SK-N-MC (cell line): ENCODE data around the gene PRPSAP1.
"Not testable (repeated sequence)": the region's sequence is repeated elsewhere in the genome, so short reads cannot be mapped to it uniquely, and the experiment has no call there.

Experiments
- DNase-seq: peaks from one replicate; pipeline ENCODE4 v3.0.0-alpha.2; 2011; ENCODE audit warnings: low read depth, low spot score
- H3K27ac ChIP-seq: fragments of 200-600 bp; sonication (generic); 2 replicates; pipeline ENCODE4 v1.5.1; 2016; ENCODE audit warnings: mixed run types
- H3K36me3 ChIP-seq: fragments of 200-600 bp; sonication (generic); 2 replicates; pipeline ENCODE4 v1.6.1; 2017; ENCODE audit warnings: antibody characterized with exemption, low read length, mixed read lengths; ENCODE audit not compliant: insufficient read depth
- H3K4me3 ChIP-seq: fragments of 200-600 bp; sonication (generic); 2 replicates; pipeline ENCODE4 v1.5.1; 2016
- H3K9ac ChIP-seq: fragments of 200-600 bp; sonication (generic); 2 replicates; pipeline ENCODE4 v1.8.0; 2017; ENCODE audit warnings: mixed run types, mixed read lengths; ENCODE audit not compliant: insufficient read length
- H3K9me3 ChIP-seq: fragments of 200-600 bp; sonication (generic); 2 replicates; pipeline ENCODE4 v1.6.1; 2017; ENCODE audit warnings: low read depth, mild to moderate bottlenecking, antibody characterized with exemption, low read length, moderate library complexity, mixed read lengths
- EZH2 ChIP-seq: fragments of 200-600 bp; sonication (generic); IDR thresholded peaks from one replicate; pipeline ENCODE4 v1.6.1; 2017; ENCODE audit warnings: antibody characterized with exemption
- FOXP2 ChIP-seq: optimal IDR thresholded peaks from 2 replicates; pipeline ENCODE3; 2011; ENCODE audit warnings: mild to moderate bottlenecking, moderate library complexity; ENCODE audit not compliant: insufficient read depth; ENCODE audit errors: extremely low read length, control extremely low read depth
- POLR2AphosphoS5 ChIP-seq: IDR thresholded peaks from 2 replicates; pipeline ENCODE4 v1.6.1; 2012; ENCODE audit warnings: mild to moderate bottlenecking, low read depth, low read length, borderline replicate concordance

PRPSAP1 gene

DNA sequence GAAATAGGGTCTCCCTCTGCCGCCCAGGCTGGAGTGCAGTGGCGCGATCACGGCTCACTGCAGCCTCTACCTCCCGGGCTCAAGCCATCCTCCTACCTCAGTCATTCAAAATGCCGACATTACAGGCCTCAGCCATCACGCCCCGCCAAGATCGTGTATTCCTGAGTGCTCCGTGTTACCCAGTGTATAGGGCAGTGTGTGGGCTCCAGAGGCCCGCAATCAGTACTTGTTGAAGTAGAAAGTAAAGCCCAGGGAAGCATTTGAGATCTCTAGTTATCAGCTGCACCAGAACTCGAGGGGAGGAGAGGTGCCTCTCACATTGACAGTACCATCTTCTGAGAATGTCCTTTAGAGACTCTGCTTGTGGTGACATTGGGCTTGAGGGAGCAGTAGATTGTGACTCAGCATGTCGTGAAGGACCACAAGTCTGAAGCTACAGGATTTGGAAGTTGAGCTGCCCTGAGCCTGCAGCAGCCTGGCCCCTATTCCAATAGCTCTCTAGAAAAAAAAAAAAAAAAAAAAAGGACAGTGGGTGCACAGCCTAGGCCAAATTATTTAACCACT, 1.1 kb upstream of the PRPSAP1 start:
- no peak overlapping the region for H3K4me3 ChIP-seq
- no peak for DNase-seq
- no peaks in the 10 kb centered on the region for H3K9me3 ChIP-seq
- TF ChIP-seq EZH2: no peak
- TF ChIP-seq POLR2AphosphoS5: no peak
- TF ChIP-seq FOXP2: no peak
- no peaks in the 10 kb centered on the region for H3K36me3 ChIP-seq
- H3K9ac ChIP-seq: no peak overlapping the region
- H3K27ac ChIP-seq: no peak overlapping the region

DNA sequence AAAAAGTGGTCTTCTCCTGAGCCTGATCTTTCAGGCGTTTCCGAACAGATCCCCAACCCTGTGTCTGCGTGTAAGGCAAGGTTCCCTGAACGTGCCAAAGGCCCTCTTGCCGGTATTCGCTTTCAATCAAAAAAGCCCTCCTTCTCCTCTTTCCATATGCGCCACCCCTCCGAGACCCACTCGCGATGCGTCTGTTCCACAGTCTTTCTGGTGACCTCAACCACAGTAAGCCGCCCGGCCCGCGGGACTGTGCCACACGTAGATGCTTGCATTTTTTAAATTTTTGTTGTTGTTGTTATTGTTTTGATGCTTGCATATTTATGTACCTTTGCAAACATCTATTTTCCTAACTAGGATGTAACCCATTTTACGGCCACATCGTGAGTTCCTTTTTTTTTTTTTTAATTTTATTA, 607 bp upstream of the PRPSAP1 start:
- no peaks in the 10 kb centered on the region for H3K36me3 ChIP-seq
- no peak for DNase-seq
- peak overlapping the region; percentile 97; the same call in 1 of the 2 replicates for H3K27ac ChIP-seq
- H3K4me3 ChIP-seq: peak overlapping the region; percentile 96
- no peak for TF ChIP-seq FOXP2
- TF ChIP-seq EZH2: no peak
- TF ChIP-seq POLR2AphosphoS5: no peak
- no peaks in the 10 kb centered on the region for H3K9me3 ChIP-seq
- peak overlapping the region; percentile 99 for H3K9ac ChIP-seq

DNA sequence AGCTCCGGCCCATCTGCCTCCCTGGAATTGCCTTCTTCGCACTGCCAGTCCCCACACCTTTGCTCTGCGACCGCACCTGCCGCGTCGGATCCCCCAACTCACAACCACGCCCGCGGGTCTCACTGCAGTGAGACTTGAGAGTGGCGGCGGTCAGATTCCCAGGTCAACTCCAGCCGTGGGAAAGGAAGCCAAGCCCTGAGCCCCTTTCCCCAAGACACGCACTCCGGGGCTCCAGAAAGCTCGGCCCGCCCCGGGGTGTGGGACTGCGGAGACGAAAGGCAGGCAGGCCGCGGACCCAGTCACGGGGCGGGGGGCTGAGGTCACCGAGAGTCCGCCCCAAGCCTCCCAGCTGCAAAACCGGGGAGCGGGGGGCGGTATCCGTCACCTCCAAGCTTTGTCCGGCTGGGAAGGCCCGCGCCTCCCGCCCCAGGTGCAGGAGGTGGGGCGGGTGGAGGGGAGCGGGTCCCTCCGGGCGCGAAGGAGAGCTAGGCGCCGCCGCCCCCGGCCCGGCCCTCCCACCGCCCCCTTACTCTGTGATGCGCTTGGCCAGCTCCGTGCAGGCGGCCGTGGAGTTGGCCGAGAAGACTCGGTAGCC, 615 bp downstream of the PRPSAP1 start:
- no peaks in the 10 kb centered on the region for H3K36me3 ChIP-seq
- H3K9ac ChIP-seq: peak overlapping the region; percentile 99
- no peaks in the 10 kb centered on the region for H3K9me3 ChIP-seq
- DNase-seq: no peak
- TF ChIP-seq EZH2 (no peak), POLR2AphosphoS5 (no peak), FOXP2 (no peak)
- H3K27ac ChIP-seq: no peak overlapping the region
- H3K4me3 ChIP-seq: peak overlapping the region; percentile 96

DNA sequence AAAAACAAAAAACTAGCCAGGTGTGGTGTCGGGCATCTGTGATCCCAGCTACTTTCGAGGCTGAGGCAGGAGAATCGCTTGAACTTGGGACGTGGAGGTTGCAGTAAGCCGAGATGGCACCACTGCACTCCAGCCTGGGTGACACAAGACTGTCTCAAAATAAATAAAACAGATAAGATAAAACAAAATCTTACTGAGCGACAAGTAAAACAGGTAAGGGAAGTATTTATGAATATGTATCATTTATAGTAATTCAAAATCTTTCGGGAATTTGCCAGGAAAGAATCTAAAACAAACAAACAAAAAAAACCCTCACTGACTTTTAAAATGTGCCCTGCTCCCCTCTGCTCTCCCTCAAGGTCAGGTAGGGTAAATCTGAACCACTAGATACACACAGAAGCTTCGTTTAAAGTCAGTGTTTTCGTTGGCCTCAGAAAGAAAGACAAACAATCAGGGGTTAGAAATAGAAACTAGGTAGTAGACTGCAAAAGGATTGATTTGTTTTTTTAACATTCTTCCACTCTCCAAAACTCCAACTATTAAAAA, 2.1 kb downstream of the PRPSAP1 start:
- no peak for DNase-seq
- Histone ChIP-seq H3K36me3 (peaks cover 10% of the 10 kb centered on the region), H3K9ac (peak overlapping the region; percentile 63), H3K27ac (peak overlapping the region; percentile 78), H3K4me3 (peak overlapping the region; percentile 47), H3K9me3 (no peaks in the 10 kb centered on the region)
- TF ChIP-seq FOXP2 (no peak), POLR2AphosphoS5 (no peak), EZH2 (no peak)

DNA sequence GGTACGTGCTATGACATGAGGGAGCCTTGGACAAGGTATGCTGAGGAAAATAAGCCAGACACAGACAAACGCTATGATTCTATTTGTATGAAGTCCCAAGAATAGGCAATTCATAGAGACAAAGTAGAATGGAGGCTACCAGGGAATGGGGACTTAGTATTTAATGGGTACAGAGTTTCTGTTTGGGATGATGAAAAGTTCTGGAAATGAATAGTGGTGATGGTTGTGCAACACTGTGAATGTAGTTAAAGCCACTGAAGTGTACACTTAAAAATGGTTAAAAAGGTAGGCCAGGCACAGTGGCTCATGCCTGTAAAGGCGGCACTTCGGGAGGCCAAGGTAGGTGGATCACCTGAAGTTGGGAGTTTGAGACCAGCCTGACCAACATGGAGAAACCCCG, 3.3 kb downstream of the PRPSAP1 start:
- Histone ChIP-seq H3K27ac (no peak overlapping the region), H3K36me3 (peaks cover 14% of the 10 kb centered on the region), H3K4me3 (no peak overlapping the region), H3K9ac (no peak overlapping the region), H3K9me3 (no peaks in the 10 kb centered on the region)
- DNase-seq: no peak
- TF ChIP-seq EZH2 (no peak), FOXP2 (no peak), POLR2AphosphoS5 (no peak)

DNA sequence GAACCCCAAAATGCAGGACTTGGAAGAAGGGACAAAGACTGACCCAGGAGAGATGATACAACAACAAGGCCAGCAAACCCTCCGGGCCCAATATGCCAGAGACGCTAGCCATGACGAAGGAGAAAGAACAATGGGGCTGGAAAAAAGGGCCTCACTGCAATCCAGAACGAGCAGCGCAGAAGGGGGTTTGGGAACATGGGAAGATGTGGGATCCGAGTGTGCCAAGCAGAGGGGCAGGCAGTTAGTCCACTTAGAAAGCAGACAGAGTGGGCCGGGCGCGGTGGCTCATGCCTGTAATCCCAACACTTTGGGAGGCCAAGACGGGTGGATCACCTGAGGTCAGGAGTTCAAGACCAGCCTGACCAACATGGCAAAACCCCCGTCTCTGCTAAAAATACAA, 6.8 kb downstream of the PRPSAP1 start:
- H3K36me3 ChIP-seq: peaks cover 42% of the 10 kb centered on the region
- DNase-seq, H3K4me3 ChIP-seq, H3K27ac ChIP-seq, H3K9me3 ChIP-seq, H3K9ac ChIP-seq: not testable (repeated sequence)

DNA sequence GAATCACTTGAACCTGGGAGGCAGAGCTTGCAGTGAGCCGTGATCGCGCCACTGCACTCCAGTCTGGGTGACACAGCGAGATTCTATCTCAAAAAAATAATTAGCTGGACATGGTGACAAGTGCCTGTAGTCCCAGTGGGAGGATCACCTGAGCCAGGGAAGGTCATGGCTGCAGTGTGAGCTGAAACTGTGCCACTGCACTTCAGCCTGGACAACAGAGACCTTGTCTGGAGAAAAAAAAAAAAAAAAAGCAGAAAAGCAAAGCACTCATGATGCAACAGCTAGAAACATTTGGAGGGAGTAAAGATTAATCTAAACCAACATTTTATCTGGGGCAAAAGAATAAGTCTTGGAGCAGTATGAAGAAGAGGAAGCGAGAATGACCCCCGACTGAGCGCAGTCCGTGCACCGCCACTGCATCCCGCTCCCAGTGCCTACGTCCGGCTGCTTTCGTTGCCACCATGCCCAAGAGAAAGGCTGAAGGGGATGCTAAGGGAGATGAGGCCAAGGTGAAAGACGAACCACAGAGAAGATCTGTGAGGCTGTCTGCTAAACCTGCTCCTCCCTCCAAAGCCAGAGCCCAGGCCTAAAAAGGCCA, 8.2 kb downstream of the PRPSAP1 start:
- Histone ChIP-seq H3K9ac (peak overlapping the region; percentile 13), H3K4me3 (no peak overlapping the region), H3K9me3 (no peaks in the 10 kb centered on the region), H3K36me3 (peaks cover 49% of the 10 kb centered on the region), H3K27ac (peak overlapping the region; percentile 84)
- TF ChIP-seq FOXP2: no peak
- no peak for TF ChIP-seq POLR2AphosphoS5
- no peak for TF ChIP-seq EZH2
- DNase-seq: no peak

DNA sequence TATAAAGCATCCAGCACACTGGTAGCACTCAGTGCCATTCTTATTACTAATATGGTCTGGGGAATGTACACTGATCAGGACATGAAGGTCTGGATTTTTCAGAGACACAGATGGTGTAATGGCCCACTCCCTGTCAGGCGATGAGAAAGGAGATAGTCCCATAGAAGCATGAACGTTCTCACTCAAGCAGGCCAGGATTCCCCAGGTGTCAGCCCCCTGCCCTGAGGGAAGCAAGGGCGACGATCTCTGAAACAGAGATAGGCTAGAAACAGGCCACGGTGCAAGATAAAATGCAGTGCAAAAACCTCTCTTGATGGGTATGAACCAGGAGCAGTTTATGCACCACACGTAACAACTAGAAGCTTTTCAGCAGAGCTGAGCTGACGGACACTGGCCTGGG, 10.6 kb downstream of the PRPSAP1 start:
- Histone ChIP-seq H3K4me3 (no peak overlapping the region), H3K27ac (no peak overlapping the region), H3K9me3 (no peaks in the 10 kb centered on the region), H3K9ac (no peak overlapping the region), H3K36me3 (peaks cover 49% of the 10 kb centered on the region)
- DNase-seq: no peak
- TF ChIP-seq EZH2: no peak
- no peak for TF ChIP-seq FOXP2
- no peak for TF ChIP-seq POLR2AphosphoS5
